K562 (cell line): ENCODE results near the gene PCARE.

ENCODE experiments used
- ATF6 ChIP-seq: sonication (generic); formaldehyde crosslinking; IDR thresholded peaks from 2 replicates; pipeline ENCODE4 v1.4.0; 2020; ENCODE audit warnings: mild to moderate bottlenecking, missing genetic modification reagents
- FOXO4 ChIP-seq: fragments of 450-650 bp; formaldehyde crosslinking; IDR thresholded peaks from 2 replicates; pipeline ENCODE4 v1.4.0; 2020; ENCODE audit warnings: mild to moderate bottlenecking, moderate library complexity
- SIX5 ChIP-seq, 2 experiments: IDR thresholded peaks; 2 replicates each; pipeline ENCODE4 v1.6.1; 2011; ENCODE audit warnings: low read length in 2 of 2, borderline replicate concordance in 1 of 2, low read depth in 1 of 2, mild to moderate bottlenecking in 1 of 2, moderate library complexity in 1 of 2; ENCODE audit not compliant: insufficient read depth in 1 of 2
- TAF1 ChIP-seq: IDR thresholded peaks from 2 replicates; pipeline ENCODE4 v1.6.1; 2011; ENCODE audit warnings: mild to moderate bottlenecking, low read length, moderate library complexity; ENCODE audit not compliant: insufficient read depth, control insufficient read depth, severe bottlenecking; ENCODE audit errors: extremely low read depth
- ZNF318 ChIP-seq, 2 experiments: fragments of 450-650 bp; IDR thresholded peaks; 2 replicates each; pipeline ENCODE4 v1.6.1; 2016; ENCODE audit warnings: mild to moderate bottlenecking in 2 of 2, borderline replicate concordance in 1 of 2, low read depth in 1 of 2, moderate library complexity in 1 of 2

- TF ChIP-seq FOXO4 (CRISPR knock-in tag) (no peak), ZNF318 (IDR thresholded peaks at IDR 0.05; ENCODE audit: borderline replicate concordance in 1 of 2, low read depth in 1 of 2) (no peak), SIX5 (IDR thresholded peaks at IDR 0.05; ENCODE audit: borderline replicate concordance in 1 of 2, insufficient read depth in 1 of 2, low read depth in 1 of 2, low read length in 2 of 2) (no peak), ATF6 (CRISPR knock-in tag) (no peak), TAF1 (no peak)
Measured at GRCh38 chr2:29066997-29067605, 7.2 kb downstream of the PCARE start.
